GM12878 (cell line): Measurements from ENCODE around the gene PRDM7. TPM values are rescaled to one million over a fixed set of nuclear protein-coding genes. Genes with fewer than 3 reads are reported as not detected.
"Not testable (repeated sequence)": the region's sequence is repeated elsewhere in the genome, so short reads cannot be mapped to it uniquely, and the experiment has no call there.

Experiments
- ATAC-seq: fragments of 200-7000 bp; cut with Tn5 transposase; 3 replicates; pipeline ENCODE4 v1.9.1; 2020; ENCODE audit warnings: mild to moderate bottlenecking, moderate library complexity
- BruUV-seq: library from RNA; stranded (reverse); fragments of 400-500 nt; replicated peaks from 2 replicates; lab custom pipeline; 2021; lab: Mats Ljungman, UMichigan
- CTCF ChIA-PET: fragments of 300-600 bp; sonication (Branson Sonifier 250); formaldehyde crosslinking; extraction: SDS; loops from one replicate; lab custom pipeline; 2021; ENCODE audit warnings: inconsistent platforms; lab: Yijun Ruan, JAX
- POLR2A ChIA-PET: fragments of 350-600 bp; formaldehyde crosslinking; extraction: SDS; loops from one replicate; lab custom pipeline; 2021; ENCODE audit warnings: inconsistent platforms; lab: Charles Lee
- RAD21 ChIA-PET: fragments of 300-600 bp; sonication (Branson Sonifier 250); formaldehyde crosslinking; loops from one replicate; lab custom pipeline; 2023; ENCODE audit warnings: antibody characterized with exemption; ENCODE audit not compliant: unreplicated experiment; lab: Charles Lee
- SMC1A ChIA-PET: fragments of 300-600 bp; sonication (Branson Sonifier 250); formaldehyde crosslinking; loops from one replicate; lab custom pipeline; 2023; ENCODE audit not compliant: unreplicated experiment, uncharacterized antibody; lab: Charles Lee
- DNase-seq: peaks from one replicate; pipeline ENCODE4 v3.0.0-alpha.2; 2011; ENCODE audit warnings: low read depth, low spot score
- FAIRE-seq: peaks from 3 replicates; lab custom pipeline; 2011; peaks lifted over from hg19 to GRCh38; lab: Jason Lieb, UNC
- H2AFZ ChIP-seq: 2 replicates; pipeline ENCODE4 v1.6.0; 2011; ENCODE audit warnings: low read depth, low read length, control low read depth; ENCODE audit not compliant: control insufficient read depth
- H3K27ac ChIP-seq: 2 replicates; pipeline ENCODE4 v1.5.1; 2011; ENCODE audit warnings: control low read depth; ENCODE audit not compliant: control insufficient read depth, insufficient read depth
- H3K27me3 ChIP-seq, 2 experiments: replicated peaks in 1 of 2; 2 replicates each; pipeline versions ENCODE4 v1.6.0 to v1.6.1; 2011; ENCODE audit warnings: low read length in 1 of 2; ENCODE audit not compliant: control insufficient read depth in 2 of 2, insufficient read depth in 2 of 2
- H3K36me3 ChIP-seq, 2 experiments: 2 replicates each; pipeline ENCODE4 v1.5.1; 2011; ENCODE audit warnings: low read length in 1 of 2; ENCODE audit not compliant: control insufficient read depth in 2 of 2, insufficient read depth in 2 of 2
- H3K4me1 ChIP-seq: 2 replicates; pipeline ENCODE4 v1.6.1; 2011; ENCODE audit warnings: mild to moderate bottlenecking, low read length, moderate library complexity, mixed read lengths; ENCODE audit not compliant: control insufficient read depth, insufficient read depth
- H3K4me2 ChIP-seq: 2 replicates; pipeline ENCODE4 v1.6.0; 2011; ENCODE audit warnings: control low read depth; ENCODE audit not compliant: control insufficient read depth, insufficient read depth
- H3K4me3 ChIP-seq: fragments of 200-600 bp; sonication (generic); 2 replicates; pipeline ENCODE4 v1.5.1; 2016
- H3K79me2 ChIP-seq: 2 replicates; pipeline ENCODE4 v1.6.0; 2011; ENCODE audit warnings: low read length; ENCODE audit not compliant: control insufficient read depth, insufficient read depth
- H3K9ac ChIP-seq: 2 replicates; pipeline ENCODE4 v1.8.0; 2011; ENCODE audit warnings: low read length, control low read depth, mixed read lengths; ENCODE audit not compliant: control insufficient read depth, insufficient read depth
- H3K9me3 ChIP-seq: replicated peaks from 3 replicates; pipeline ENCODE4 v1.5.1; 2011; ENCODE audit warnings: mild to moderate bottlenecking, low read length; ENCODE audit not compliant: control insufficient read depth, insufficient read depth
- H4K20me1 ChIP-seq: 2 replicates; pipeline ENCODE4 v1.6.0; 2011; ENCODE audit not compliant: control insufficient read depth, insufficient read depth
- BCL11A ChIP-seq: IDR thresholded peaks from 2 replicates; pipeline ENCODE4 v1.6.1; 2011; ENCODE audit warnings: low read depth, low read length
- HDAC2 ChIP-seq: fragments of 200-600 bp; sonication (generic); IDR thresholded peaks from 2 replicates; pipeline ENCODE4 v1.6.1; 2017
- IRF3 ChIP-seq: fragments of 450-650 bp; IDR thresholded peaks from 2 replicates; pipeline ENCODE4 v1.6.1; 2014; ENCODE audit warnings: mild to moderate bottlenecking
- MAX ChIP-seq: IDR thresholded peaks from 2 replicates; pipeline ENCODE4 v1.6.1; 2012; ENCODE audit warnings: low read depth, low read length, improper control_type of control experiment
- MEF2B ChIP-seq: fragments of 450-650 bp; IDR thresholded peaks from 2 replicates; pipeline ENCODE4 v1.6.1; 2018; ENCODE audit warnings: mild to moderate bottlenecking, moderate library complexity; ENCODE audit not compliant: partially characterized antibody, poor library complexity, severe bottlenecking
- NFXL1 ChIP-seq: fragments of 450-650 bp; IDR thresholded peaks from 2 replicates; pipeline ENCODE4 v1.6.1; 2017; ENCODE audit warnings: antibody characterized with exemption, mild to moderate bottlenecking, borderline replicate concordance
- PAX5 ChIP-seq: IDR thresholded peaks from 2 replicates; pipeline ENCODE4 v1.6.1; 2011; ENCODE audit warnings: low read depth, low read length, borderline replicate concordance
- RB1 ChIP-seq: fragments of 450-650 bp; formaldehyde crosslinking; IDR thresholded peaks from 2 replicates; pipeline ENCODE4 v1.6.1; 2017; ENCODE audit warnings: mild to moderate bottlenecking, borderline replicate concordance
- RCOR1 ChIP-seq: conservative IDR thresholded peaks from 2 replicates; pipeline ENCODE4 v1.6.1; 2012; ENCODE audit warnings: low read depth, low read length, improper control_type of control experiment
- SIX5 ChIP-seq: IDR thresholded peaks from 2 replicates; pipeline ENCODE4 v1.6.1; 2011; ENCODE audit warnings: mild to moderate bottlenecking, low read depth, low read length, moderate library complexity; ENCODE audit not compliant: severe bottlenecking
- TCF12 ChIP-seq: IDR thresholded peaks from 2 replicates; pipeline ENCODE4 v1.6.1; 2011; ENCODE audit warnings: low read depth, mild to moderate bottlenecking, low read length
- TCF7 ChIP-seq: IDR thresholded peaks from 2 replicates; pipeline ENCODE4 v1.6.1; 2014; ENCODE audit warnings: antibody characterized with exemption, borderline replicate concordance
- ZBTB33 ChIP-seq: fragments of 450-650 bp; IDR thresholded peaks from 2 replicates; pipeline ENCODE4 v1.6.1; 2017; ENCODE audit warnings: mild to moderate bottlenecking
- WGBS: methylation state at CpG from one replicate; pipeline ENCODE4 v1.1.6; 2016; ENCODE audit warnings: low lambda C conversion rate; ENCODE audit not compliant: insufficient replicate concordance, insufficient coverage; ENCODE audit errors: missing lambda C conversion rate; 5-methylcytosine and 5-hydroxymethylcytosine counted together
- in situ Hi-C: fragments of 300-500 bp; cut with MboI; formaldehyde crosslinking; loops from 9 replicates; pipeline ENCODE4 v1.14.3; 2018; ENCODE audit warnings: mixed read lengths
- intact Hi-C: fragments of 100-400 bp; cut with micrococcal nuclease; formaldehyde crosslinking; loops from one replicate; pipeline ENCODE4 v1.14.2; 2022; ENCODE audit not compliant: unreplicated experiment
- polyA plus RNA-seq, 11 experiments: library from polyadenylated mRNA; depleted of rRNA in 4 of 11; unstranded in 6 of 11; stranded (reverse) in 5 of 11; fragments of >200 nt; fragmentation: Nextera tagmentation in 4 of 11; fragmentation: Illumina TruSeq in 1 of 11; extraction: Ambion mirVana in 4 of 11; extraction: Trizol in 1 of 11; gene quantifications; 1 replicate in 1 of 11; 2 replicates in 10 of 11; pipeline versions ENCODE4 v1.2.1 to v1.2.3, GENCODE V29; 2011 to 2016; ENCODE audit warnings: inconsistent platforms in 2 of 11, missing spikeins in 2 of 11, low read depth in 1 of 11
- total RNA-seq, 4 experiments: library from RNA; depleted of rRNA in 3 of 4; stranded (reverse); fragments of >200 nt in 3 of 4; fragmentation: Illumina TruSeq in 1 of 4; extraction: Trizol in 1 of 4; gene quantifications; 2 replicates each; pipeline versions ENCODE4 v1.2.1 to v1.2.3, GENCODE V29; 2013 to 2021

Gene PRDM7
- total and polyA plus RNA-seq, 10 of the 15 experiments (the other 5 are each of a cell fraction or from before 2014, with no cell fraction given), result not detected

GRCh38 chr16:90007635-90008234, 69.4 kb downstream of the PRDM7 start:
- intact Hi-C loops, FAIRE-seq, H3K4me3 ChIP-seq, DNase-seq, H4K20me1 ChIP-seq, H3K27ac ChIP-seq, H2AFZ ChIP-seq, in situ Hi-C loops, H3K9ac ChIP-seq, ATAC-seq, H3K36me3 ChIP-seq, H3K79me2 ChIP-seq, SMC1A ChIA-PET, CTCF ChIA-PET, H3K4me1 ChIP-seq, H3K27me3 ChIP-seq, H3K4me2 ChIP-seq, BruUV-seq, H3K9me3 ChIP-seq: not testable (repeated sequence)
- ChIA-PET RAD21 (interaction anchor here (1.0 kb wide), 1 partner anchor 13 kb away, joined by 3 read pairs; no protein-coding TSS in a partner anchor), POLR2A (interaction anchor here (0.9 to 1.4 kb wide), 2 partner anchors 11 to 26 kb away, joined by 4 read pairs; no protein-coding TSS in a partner anchor)
- TF ChIP-seq BCL11A, result 0 out of 2 replicates have a peak, but pooled peaks have one; percentile 6
- TF ChIP-seq MEF2B, result peak; percentile 88
- peak; percentile 41; the same call in 1 of the 2 replicates for TF ChIP-seq PAX5
- 0 out of 2 replicates have a peak, but pooled peaks have one; percentile 13 for TF ChIP-seq TCF12
- 21% methylated on average over 12 of the region's 13 CpGs for WGBS

- ChIA-PET CTCF (no interaction called here), RAD21 (interaction anchor here (1.0 kb wide), 1 partner anchor 13 kb away, joined by 3 read pairs; no protein-coding TSS in a partner anchor), POLR2A (interaction anchor here (0.9 to 1.4 kb wide), 2 partner anchors 12 to 26 kb away, joined by 4 read pairs; no protein-coding TSS in a partner anchor), SMC1A (no interaction called here)
- ATAC-seq, result no peak
- no peak for FAIRE-seq
- Histone ChIP-seq H3K4me1 (peaks cover 9% of the 10 kb centered on the region), H3K4me2 (no peak overlapping the region), H3K4me3 (no peak overlapping the region), H3K9me3 (no peaks in the 10 kb centered on the region), H3K79me2 (no peaks in the 10 kb centered on the region), H3K9ac (no peak overlapping the region), H2AFZ (no peak overlapping the region), H3K27me3 (no peaks in the 10 kb centered on the region), H3K36me3 (no peaks in the 10 kb centered on the region), H4K20me1 (0 out of 2 replicates have a peak, but pooled peaks cover 2% of the 10 kb centered on the region), H3K27ac (no peak overlapping the region)
- no TSS peak for BruUV-seq
- WGBS, result 77% methylated on average over 7 of the region's 7 CpGs
- TF ChIP-seq RB1, result no peak
- TF ChIP-seq NFXL1, result no peak
- TF ChIP-seq ZBTB33, result no peak
- no peak for TF ChIP-seq SIX5
- no peak for TF ChIP-seq TCF7
- TF ChIP-seq RCOR1, result no peak
- TF ChIP-seq MAX, result no peak
- no peak for TF ChIP-seq IRF3
- no peak for TF ChIP-seq HDAC2
- DNase-seq, result no peak
- in situ Hi-C loops (no loop called here), intact Hi-C loops (no loop called here)
Observed at GRCh38 chr16:90007015-90007414, 70.1 kb downstream of the PRDM7 start.
